ENCODE data around the gene ID2. TPM values are rescaled to one million over a fixed set of nuclear protein-coding genes. Genes with fewer than 3 reads are reported as not detected.

ID2 gene
- total RNA-seq, 1 experiment from 2014 or later, result 48.6 TPM

- Histone ChIP-seq H3K4me2 (ENCODE audit: insufficient read depth, insufficient read length, low read length) (no peak overlapping the region), H3K23me2 (ENCODE audit: insufficient read length, low read depth, low read length, poor library complexity, severe bottlenecking) (no peaks in the 10 kb centered on the region), H2AFZ (ENCODE audit: low read length) (no peak overlapping the region), H3K27ac (ENCODE audit: insufficient read length, low read depth, low read length) (no peak overlapping the region), H3K14ac (ENCODE audit: insufficient read depth, low read length) (no peak overlapping the region), H3T11ph (ENCODE audit: low read length) (no peak overlapping the region), H3K9ac (ENCODE audit: extremely low read depth, insufficient read length, low read length) (no peak overlapping the region), H3K9me3 (ENCODE audit: control insufficient read depth, low read depth, low read length) (no peaks in the 10 kb centered on the region), H4K91ac (ENCODE audit: insufficient read length, low read depth, low read length) (no peak overlapping the region), H3K79me1 (ENCODE audit: insufficient read depth, low read depth, low read length, poor library complexity, severe bottlenecking) (no peaks in the 10 kb centered on the region), H2BK15ac (ENCODE audit: low read depth, low read length) (no peak overlapping the region), H2BK12ac (ENCODE audit: insufficient read length, low read depth, low read length) (no peak overlapping the region), H4K20me1 (ENCODE audit: control insufficient read depth, insufficient read depth, insufficient read length) (no peaks in the 10 kb centered on the region), H4K5ac (ENCODE audit: insufficient read length, low read depth, low read length) (no peak overlapping the region), H3K79me2 (ENCODE audit: insufficient read depth, low read length) (no peaks in the 10 kb centered on the region), H2AK5ac (ENCODE audit: insufficient read length, low read length) (no peak overlapping the region), H3K4me1 (ENCODE audit: insufficient read depth, low read length) (no peaks in the 10 kb centered on the region), H4K8ac (replicated peaks; ENCODE audit: insufficient read length, low read depth, low read length) (no peak overlapping the region), H2BK20ac (ENCODE audit: low read depth, low read length, poor library complexity, severe bottlenecking) (no peak overlapping the region), H3K23ac (ENCODE audit: insufficient read length, low read depth, low read length) (no peak overlapping the region), H2BK120ac (ENCODE audit: low read depth, low read length, poor library complexity, severe bottlenecking) (no peak overlapping the region), H3K18ac (ENCODE audit: insufficient read length, low read depth, low read length) (no peak overlapping the region), H3K56ac (ENCODE audit: insufficient read length, low read depth, low read length) (no peak overlapping the region), H3K27me3 (ENCODE audit: insufficient read depth, low read length) (no peaks in the 10 kb centered on the region), H2BK5ac (ENCODE audit: insufficient read length, low read length) (no peak overlapping the region), H3K4ac (ENCODE audit: low read depth, low read length) (no peak overlapping the region)
- Mint-ChIP-seq H3K4me1 (peaks cover 9% of the 10 kb centered on the region in 2 experiments; a peak in 3 of 4 replicates), H3K27ac (no peak overlapping the region; a peak in 1 of 7 replicates), H3K9me3 (peaks cover 0 to 3% of the 10 kb centered on the region in 2 experiments; a peak in 1 of 5 replicates), H3K4me3 (no peak overlapping the region), H3K27me3 (ENCODE audit: low read depth) (peaks cover 4% of the 10 kb centered on the region), H3K36me3 (ENCODE audit: insufficient read depth in 1 of 3, low read depth in 3 of 3) (no peaks in the 10 kb centered on the region; a peak in 2 of 7 replicates)
- no CpG with 5 or more reads among the region's 11 CpGs for WGBS (ENCODE audit: extremely low coverage, insufficient read length, low lambda C conversion rate)
- TF ChIP-seq CTCF (conservative IDR thresholded peaks at IDR 0.05), result no peak
- DNase-seq, result no peak
These were observed 29.0 kb upstream of the ID2 start for GRCh38 chr2:8652774-8653426.
